Duodenal mucosa (tissue), 2 donors: ENCODE data around the gene RSRC1.
"Not testable (repeated sequence)": the region's sequence is repeated elsewhere in the genome, so short reads cannot be mapped to it uniquely, and the experiment has no call there.

Experiments
- H3K27ac ChIP-seq: one replicate; pipeline ENCODE4 v1.7.0; 2013; ENCODE audit warnings: low read depth, low read length
- H3K27me3 ChIP-seq, 2 donors: one replicate each; pipeline ENCODE4 v1.7.0; 2013; ENCODE audit warnings: low read length in 2 of 2, control low read depth in 1 of 2; ENCODE audit not compliant: insufficient read depth in 2 of 2, control insufficient read depth in 1 of 2
- H3K36me3 ChIP-seq, 2 donors: one replicate each; pipeline ENCODE4 v1.7.0; 2013; ENCODE audit warnings: low read length in 2 of 2, control low read depth in 1 of 2; ENCODE audit not compliant: insufficient read depth in 2 of 2, control insufficient read depth in 1 of 2
- H3K4me1 ChIP-seq, 2 donors: one replicate each; pipeline ENCODE4 v1.7.0; 2013; ENCODE audit warnings: low read length in 2 of 2, control low read depth in 1 of 2; ENCODE audit not compliant: insufficient read depth in 2 of 2, control insufficient read depth in 1 of 2
- H3K4me3 ChIP-seq, 2 donors: one replicate each; pipeline ENCODE4 v1.7.0; 2013; ENCODE audit warnings: low read length in 2 of 2, low read depth in 1 of 2
- H3K9ac ChIP-seq, 2 donors: one replicate each; pipeline ENCODE4 v1.7.0; 2013; ENCODE audit warnings: low read length in 2 of 2, low read depth in 1 of 2
- H3K9me3 ChIP-seq, 2 donors: one replicate each; pipeline ENCODE4 v1.7.0; 2013; ENCODE audit warnings: low read length in 2 of 2, control low read depth in 1 of 2; ENCODE audit not compliant: control insufficient read depth in 1 of 2

Gene RSRC1

GRCh38 chr3:158106766-158107471, 3.0 kb upstream of the RSRC1 start:
- Histone ChIP-seq H3K27me3 (peaks cover 59 to 72% of the 10 kb centered on the region in 2 donors), H3K9ac (no peak overlapping the region), H3K4me1 (peaks cover 20 to 36% of the 10 kb centered on the region in 2 donors), H3K9me3 (no peaks in the 10 kb centered on the region), H3K27ac (no peak overlapping the region), H3K36me3 (no peaks in the 10 kb centered on the region), H3K4me3 (peak overlapping the region in 1 of 2 donors; percentile 7)

GRCh38 chr3:158107605-158108444, 2.1 kb upstream of the RSRC1 start:
- H3K27me3 ChIP-seq = peaks cover 50 to 63% of the 10 kb centered on the region in 2 donors
- H3K27ac ChIP-seq = no peak overlapping the region
- H3K9me3 ChIP-seq = no peaks in the 10 kb centered on the region
- peaks cover 19 to 32% of the 10 kb centered on the region in 2 donors for H3K4me1 ChIP-seq
- H3K9ac ChIP-seq = no peak overlapping the region
- H3K4me3 ChIP-seq = no peak overlapping the region
- H3K36me3 ChIP-seq = no peaks in the 10 kb centered on the region

- H3K36me3 ChIP-seq = no peaks in the 10 kb centered on the region
- H3K9me3 ChIP-seq = no peaks in the 10 kb centered on the region
- no peak overlapping the region for H3K9ac ChIP-seq
- H3K4me1 ChIP-seq = peaks cover 12 to 25% of the 10 kb centered on the region in 2 donors
- no peak overlapping the region for H3K27ac ChIP-seq
- H3K27me3 ChIP-seq = peaks cover 43 to 56% of the 10 kb centered on the region in 2 donors
- H3K4me3 ChIP-seq = no peak overlapping the region
Measured at GRCh38 chr3:158108445-158108985, 1.4 kb upstream of the RSRC1 start.

- Histone ChIP-seq H3K27ac (no peak overlapping the region), H3K4me3 (peak overlapping the region; percentile 82 to 84), H3K27me3 (peaks cover 34 to 48% of the 10 kb centered on the region in 2 donors), H3K9ac (peak overlapping the region; percentile 68 to 73), H3K9me3 (no peaks in the 10 kb centered on the region), H3K36me3 (no peaks in the 10 kb centered on the region), H3K4me1 (peaks cover 11 to 19% of the 10 kb centered on the region in 2 donors)
Measured at GRCh38 chr3:158109295-158109803, 540 bp upstream of the RSRC1 start.

GRCh38 chr3:158110658-158111018, 749 bp downstream of the RSRC1 start:
- Histone ChIP-seq H3K4me3 (peak overlapping the region; percentile 82 to 84), H3K9ac (peak overlapping the region; percentile 68 to 73), H3K9me3 (no peaks in the 10 kb centered on the region), H3K36me3 (no peaks in the 10 kb centered on the region), H3K27ac (no peak overlapping the region), H3K4me1 (peaks cover 11 to 15% of the 10 kb centered on the region in 2 donors), H3K27me3 (peaks cover 25 to 37% of the 10 kb centered on the region in 2 donors)

GRCh38 chr3:158111861-158112260, 2.0 kb downstream of the RSRC1 start:
- Histone ChIP-seq H3K9me3 (no peaks in the 10 kb centered on the region), H3K27me3 (peaks cover 18 to 26% of the 10 kb centered on the region in 2 donors), H3K36me3 (no peaks in the 10 kb centered on the region), H3K4me3 (no peak overlapping the region), H3K9ac (no peak overlapping the region), H3K4me1 (peaks cover 8 to 10% of the 10 kb centered on the region in 2 donors), H3K27ac (no peak overlapping the region)

- H3K27ac ChIP-seq, H3K9me3 ChIP-seq, H3K27me3 ChIP-seq, H3K4me1 ChIP-seq, H3K4me3 ChIP-seq, H3K36me3 ChIP-seq, H3K9ac ChIP-seq: not testable (repeated sequence)
Measured at GRCh38 chr3:158113595-158113994, 3.7 kb downstream of the RSRC1 start.

- Histone ChIP-seq H3K27me3 (no peaks in the 10 kb centered on the region), H3K4me3 (no peak overlapping the region), H3K9ac (no peak overlapping the region), H3K4me1 (no peaks in the 10 kb centered on the region), H3K27ac (no peak overlapping the region), H3K9me3 (no peaks in the 10 kb centered on the region), H3K36me3 (peaks cover 0 to 16% of the 10 kb centered on the region in 2 donors)
Measured at GRCh38 chr3:158120330-158120729, 10.4 kb downstream of the RSRC1 start.

- Histone ChIP-seq H3K27ac (no peak overlapping the region), H3K9ac (no peak overlapping the region), H3K36me3 (peaks cover 0 to 19% of the 10 kb centered on the region in 2 donors), H3K4me1 (no peaks in the 10 kb centered on the region), H3K9me3 (no peaks in the 10 kb centered on the region), H3K27me3 (no peaks in the 10 kb centered on the region), H3K4me3 (no peak overlapping the region)
Measured at GRCh38 chr3:158121295-158121694, 11.4 kb downstream of the RSRC1 start.

GRCh38 chr3:158122721-158123120, 12.8 kb downstream of the RSRC1 start:
- H3K9ac ChIP-seq, H3K27ac ChIP-seq, H3K27me3 ChIP-seq, H3K9me3 ChIP-seq, H3K4me3 ChIP-seq, H3K4me1 ChIP-seq: not testable (repeated sequence)
- H3K36me3 ChIP-seq = peaks cover 0 to 19% of the 10 kb centered on the region in 2 donors
